SK-N-MC (cell line): Measurements from ENCODE around the gene ABCB7.
"Not testable (repeated sequence)": the region's sequence is repeated elsewhere in the genome, so short reads cannot be mapped to it uniquely, and the experiment has no call there.

ENCODE experiments used
- DNase-seq: peaks from one replicate; pipeline ENCODE4 v3.0.0-alpha.2; 2011; ENCODE audit warnings: low read depth, low spot score
- H3K27ac ChIP-seq: fragments of 200-600 bp; sonication (generic); 2 replicates; pipeline ENCODE4 v1.5.1; 2016; ENCODE audit warnings: mixed run types
- H3K36me3 ChIP-seq: fragments of 200-600 bp; sonication (generic); 2 replicates; pipeline ENCODE4 v1.6.1; 2017; ENCODE audit warnings: antibody characterized with exemption, low read length, mixed read lengths; ENCODE audit not compliant: insufficient read depth
- H3K4me3 ChIP-seq: fragments of 200-600 bp; sonication (generic); 2 replicates; pipeline ENCODE4 v1.5.1; 2016
- H3K9ac ChIP-seq: fragments of 200-600 bp; sonication (generic); 2 replicates; pipeline ENCODE4 v1.8.0; 2017; ENCODE audit warnings: mixed run types, mixed read lengths; ENCODE audit not compliant: insufficient read length
- H3K9me3 ChIP-seq: fragments of 200-600 bp; sonication (generic); 2 replicates; pipeline ENCODE4 v1.6.1; 2017; ENCODE audit warnings: low read depth, mild to moderate bottlenecking, antibody characterized with exemption, low read length, moderate library complexity, mixed read lengths
- EZH2 ChIP-seq: fragments of 200-600 bp; sonication (generic); IDR thresholded peaks from one replicate; pipeline ENCODE4 v1.6.1; 2017; ENCODE audit warnings: antibody characterized with exemption
- FOXP2 ChIP-seq: optimal IDR thresholded peaks from 2 replicates; pipeline ENCODE3; 2011; ENCODE audit warnings: mild to moderate bottlenecking, moderate library complexity; ENCODE audit not compliant: insufficient read depth; ENCODE audit errors: extremely low read length, control extremely low read depth
- POLR2AphosphoS5 ChIP-seq: IDR thresholded peaks from 2 replicates; pipeline ENCODE4 v1.6.1; 2012; ENCODE audit warnings: mild to moderate bottlenecking, low read depth, low read length, borderline replicate concordance

ABCB7 gene

DNA sequence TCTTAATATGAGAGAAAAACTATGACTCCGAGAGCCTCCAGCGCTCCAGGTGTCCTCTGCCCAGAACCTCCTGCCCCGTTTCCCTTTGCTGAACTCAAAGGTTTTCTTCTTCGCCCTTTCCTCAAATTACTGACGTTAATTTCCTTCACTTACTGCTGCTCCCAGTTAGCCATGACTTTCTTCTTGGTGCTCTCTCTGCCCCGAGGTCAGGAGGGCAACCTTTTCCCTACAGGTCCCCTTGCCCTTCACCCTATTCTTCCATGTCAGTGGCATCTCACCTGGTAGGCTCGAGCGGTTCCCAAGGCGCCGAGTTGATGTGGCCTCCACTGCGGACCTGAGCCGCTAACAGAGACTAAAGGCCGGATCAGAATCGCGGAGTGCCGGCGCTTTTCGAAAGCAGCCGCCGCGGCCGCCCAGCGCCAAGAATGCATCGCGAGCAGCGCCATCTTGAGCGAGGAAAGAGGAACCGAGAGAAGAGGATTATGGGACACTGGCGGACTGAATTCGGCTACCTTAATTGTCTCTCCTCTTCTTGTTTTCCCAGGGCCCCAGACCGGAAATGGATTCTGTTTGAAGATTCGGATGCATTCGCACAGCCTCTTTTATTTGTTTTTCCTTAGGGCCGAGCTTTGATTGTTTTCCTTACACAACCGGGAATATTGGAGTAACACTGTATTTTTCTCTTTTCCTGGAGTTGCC is at the start of gene ABCB7:
Gene ABCB7, minus strand, starts transcription at position 457 of the 699 bp plus-strand sequence. Its CDS starts 11 bp downstream, at position 446.
- TF ChIP-seq POLR2AphosphoS5 (peak; percentile 70), EZH2 (no peak), FOXP2 (no peak)
- H3K4me3 ChIP-seq, result peak within 1 kb of the TSS; percentile 83
- DNase-seq, result peak; percentile 34

DNA sequence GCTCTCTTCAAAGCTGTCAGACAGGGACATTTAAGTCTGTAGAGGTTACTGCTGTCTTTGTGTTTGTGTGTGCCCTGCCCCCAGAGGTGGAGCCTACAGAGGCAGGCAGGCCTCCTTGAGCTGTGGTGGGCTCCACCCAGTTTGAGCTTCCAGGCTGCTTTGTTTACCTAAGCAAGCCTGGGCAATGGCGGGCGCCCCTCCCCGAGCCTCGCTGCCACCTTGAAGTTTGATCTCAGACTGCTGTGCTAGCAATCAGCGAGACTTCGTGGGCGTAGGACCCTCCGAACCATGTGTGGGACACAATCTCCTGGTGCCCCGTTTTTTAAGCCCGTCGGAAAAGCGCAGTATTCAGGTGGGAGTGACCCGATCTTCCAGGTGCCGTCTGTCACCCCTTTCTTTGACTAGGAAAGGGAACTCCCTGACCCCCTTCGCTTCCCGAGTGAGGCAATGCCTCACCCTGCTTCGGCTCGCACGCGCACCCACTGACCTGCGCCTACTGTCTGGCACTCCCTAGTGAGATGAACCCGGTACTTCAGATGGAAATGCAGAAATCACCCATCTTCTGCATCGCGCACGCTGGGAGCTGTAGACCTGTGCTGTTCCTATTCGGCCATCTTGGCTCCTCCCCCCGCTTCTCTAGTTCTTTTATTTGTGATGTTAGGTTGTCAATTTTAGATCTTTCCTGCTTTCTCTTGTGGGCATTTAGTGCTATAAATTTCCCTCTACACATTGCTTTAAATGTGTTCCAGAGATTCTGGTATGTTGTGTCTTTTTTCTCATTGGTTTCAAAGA is 32.5 kb upstream of the ABCB7 start:
- not testable (repeated sequence) for DNase-seq, H3K27ac ChIP-seq, H3K36me3 ChIP-seq, H3K4me3 ChIP-seq, H3K9ac ChIP-seq, H3K9me3 ChIP-seq

More for the DNA sequence above, at the start of gene ABCB7:
- H3K9me3 ChIP-seq, result no peaks in the 10 kb centered on the region
- H3K36me3 ChIP-seq, result no peaks in the 10 kb centered on the region
- H3K27ac ChIP-seq, result peak within 1 kb of the TSS; percentile 72; the same call in 1 of the 2 replicates
- peak within 1 kb of the TSS; percentile 87 for H3K9ac ChIP-seq

DNA sequence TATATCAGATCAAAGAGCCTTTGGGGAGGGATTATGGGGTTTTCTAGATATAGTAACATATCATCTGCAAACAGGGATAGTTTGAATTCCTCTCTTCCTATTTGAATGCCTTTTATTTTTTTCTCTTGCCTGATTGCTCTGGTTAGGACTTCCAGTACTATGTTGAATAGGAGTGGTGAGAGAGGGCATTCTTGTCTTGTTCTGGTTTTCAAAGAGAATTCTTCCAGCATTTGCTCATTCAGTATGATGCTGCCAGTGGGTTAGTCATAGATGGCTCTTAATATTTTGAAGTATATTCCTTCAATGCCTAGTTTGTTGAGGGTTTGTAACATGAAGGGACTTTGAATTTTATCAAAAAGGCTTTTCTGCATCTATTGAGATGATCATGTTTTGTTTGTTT is 25.6 kb upstream of the ABCB7 start:
- no peak overlapping the region for H3K4me3 ChIP-seq
- no peak overlapping the region for H3K9ac ChIP-seq
- H3K9me3 ChIP-seq, result no peaks in the 10 kb centered on the region
- no peak for TF ChIP-seq POLR2AphosphoS5
- no peak for TF ChIP-seq EZH2
- TF ChIP-seq FOXP2, result no peak
- H3K36me3 ChIP-seq, result no peaks in the 10 kb centered on the region
- H3K27ac ChIP-seq, result no peak overlapping the region
- no peak for DNase-seq

DNA sequence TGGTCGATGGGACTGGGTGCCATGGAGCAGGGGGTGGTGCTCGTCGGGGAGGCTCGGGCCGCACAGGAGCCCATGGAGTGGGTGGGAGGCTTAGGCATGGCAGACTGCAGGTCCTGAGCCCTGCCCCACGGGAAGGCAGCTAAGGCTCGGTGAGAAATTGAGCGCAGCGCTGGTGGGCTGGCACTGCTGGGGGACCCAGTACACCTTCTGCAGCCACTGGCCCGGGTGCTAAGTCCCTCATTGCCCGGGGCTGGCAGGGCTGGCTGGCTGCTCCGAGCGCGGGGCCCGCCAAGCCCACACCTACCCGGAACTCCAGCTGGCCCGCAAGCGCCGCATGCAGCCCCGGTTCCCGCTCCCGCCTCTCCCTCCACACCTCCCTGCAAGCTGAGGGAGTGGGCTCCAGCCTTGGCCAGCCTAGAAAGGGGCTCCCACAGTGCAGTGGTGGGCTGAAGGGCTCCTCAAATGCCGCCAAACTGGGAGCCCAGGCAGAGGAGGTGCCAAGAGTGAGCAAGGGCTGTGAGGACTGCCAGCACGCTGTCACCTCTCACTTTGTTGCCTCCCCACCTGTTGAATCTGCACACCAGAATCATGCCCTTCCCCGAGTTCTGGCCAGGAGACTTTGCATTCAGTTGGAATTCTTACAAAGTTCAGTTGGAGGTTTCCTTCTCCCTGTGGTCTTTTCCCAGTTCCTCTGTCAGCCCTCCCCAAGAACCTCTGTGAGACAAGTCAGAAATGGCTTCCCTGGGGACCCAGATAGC is 23.6 kb upstream of the ABCB7 start:
- not testable (repeated sequence) for H3K36me3 ChIP-seq, H3K4me3 ChIP-seq, H3K27ac ChIP-seq, DNase-seq, H3K9ac ChIP-seq, H3K9me3 ChIP-seq

DNA sequence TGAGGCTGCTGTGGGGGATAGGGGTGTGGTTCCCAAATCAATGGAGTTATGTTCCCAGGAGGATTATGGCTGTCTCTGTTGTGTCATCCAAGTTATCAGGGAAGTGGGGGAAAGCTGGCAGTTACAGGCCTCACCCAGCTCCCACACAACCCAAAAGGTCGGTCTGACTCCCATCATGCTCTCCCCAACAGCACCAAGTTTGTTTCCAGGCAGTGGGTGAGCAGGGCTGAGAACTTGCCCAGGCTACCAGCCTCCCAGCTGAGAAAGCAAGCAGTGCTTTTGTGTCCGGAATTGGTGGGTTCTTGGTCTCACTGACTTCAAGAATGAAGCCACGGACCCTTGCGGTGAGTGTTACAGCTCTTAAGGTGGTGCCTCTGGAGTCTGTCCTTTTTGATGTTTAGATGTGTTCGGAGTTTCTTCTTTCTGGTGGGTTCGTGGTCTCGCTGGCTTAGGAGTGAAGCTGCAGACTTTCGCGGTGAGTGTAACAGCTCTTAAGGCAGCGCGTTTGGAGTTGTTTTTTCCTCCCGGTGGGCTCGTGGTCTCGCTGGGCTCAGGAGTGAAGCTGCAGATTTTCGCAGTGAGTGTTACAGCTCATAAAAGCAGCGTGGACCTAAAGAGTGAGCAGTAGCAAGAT is 16.3 kb upstream of the ABCB7 start:
- H3K36me3 ChIP-seq, H3K9me3 ChIP-seq, DNase-seq, H3K27ac ChIP-seq, H3K4me3 ChIP-seq, H3K9ac ChIP-seq: not testable (repeated sequence)

DNA sequence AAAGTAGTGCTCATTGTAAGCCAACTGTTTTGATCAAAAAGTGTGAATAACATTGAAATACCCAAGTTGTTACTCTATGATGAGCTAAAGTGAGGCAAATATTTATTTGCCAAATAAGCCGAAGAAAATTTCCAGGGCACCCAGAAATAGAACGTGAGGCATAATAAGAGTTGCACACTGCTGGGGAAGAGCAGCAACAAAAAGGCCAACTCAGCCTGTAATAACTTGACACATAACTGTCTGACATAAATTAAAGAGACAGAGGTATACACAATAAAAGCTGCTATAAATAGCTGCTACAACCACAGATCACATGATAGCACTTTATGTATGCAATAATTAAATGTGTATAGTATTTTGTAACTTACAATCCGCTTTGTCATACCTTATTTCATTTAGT is 2.0 kb upstream of the ABCB7 start:
- no peaks in the 10 kb centered on the region for H3K36me3 ChIP-seq
- no peak for DNase-seq
- H3K4me3 ChIP-seq, result no peak overlapping the region
- H3K9ac ChIP-seq, result no peak overlapping the region
- no peak for TF ChIP-seq EZH2
- no peak for TF ChIP-seq POLR2AphosphoS5
- TF ChIP-seq FOXP2, result no peak
- no peak overlapping the region for H3K27ac ChIP-seq
- H3K9me3 ChIP-seq, result no peaks in the 10 kb centered on the region

DNA sequence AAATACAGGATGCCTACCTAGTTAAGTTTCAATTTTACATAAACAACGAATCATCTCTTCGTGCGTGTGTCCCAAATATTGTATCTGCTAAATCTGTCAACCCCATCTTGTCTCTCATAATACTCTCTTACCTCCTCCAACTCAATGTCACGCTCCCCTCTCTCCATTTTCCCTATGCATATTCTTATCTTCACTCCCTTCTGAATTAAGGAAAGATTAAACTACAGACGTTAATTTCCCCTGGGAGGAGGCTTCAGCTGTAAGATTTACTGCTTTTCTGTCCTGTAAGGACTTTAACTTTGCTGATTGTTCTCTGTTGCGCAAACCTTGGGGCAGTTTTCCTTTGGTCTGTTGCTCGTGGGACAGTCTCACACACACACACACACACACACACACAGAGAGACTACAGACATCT is 455 bp upstream of the ABCB7 start:
- peak overlapping the region; percentile 72; the same call in 1 of the 2 replicates for H3K27ac ChIP-seq
- peak overlapping the region; percentile 83 for H3K4me3 ChIP-seq
- H3K36me3 ChIP-seq, result no peaks in the 10 kb centered on the region
- H3K9me3 ChIP-seq, result no peaks in the 10 kb centered on the region
- no peak for DNase-seq
- no peak for TF ChIP-seq FOXP2
- TF ChIP-seq POLR2AphosphoS5, result no peak
- TF ChIP-seq EZH2, result no peak
- peak overlapping the region; percentile 87 for H3K9ac ChIP-seq

DNA sequence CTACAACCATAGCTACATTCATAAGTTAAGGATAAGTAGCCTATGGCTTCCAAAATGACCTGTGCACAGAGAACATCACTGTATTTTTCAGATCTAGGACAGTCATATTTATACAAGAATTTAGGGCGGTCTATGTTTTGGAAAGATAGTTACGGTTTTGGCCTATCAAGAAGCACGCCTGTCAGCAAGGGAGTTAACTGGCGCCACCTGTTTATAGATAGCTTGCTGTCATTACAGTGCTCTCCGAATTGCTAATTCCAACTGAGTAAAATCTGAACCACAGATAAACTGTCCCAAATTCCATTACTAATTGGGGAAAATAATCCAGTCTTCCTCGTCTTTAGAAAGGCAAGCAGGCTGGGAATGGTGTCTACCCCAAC is 646 bp downstream of the ABCB7 start:
- Histone ChIP-seq H3K4me3 (peak overlapping the region; percentile 83), H3K27ac (peak overlapping the region; percentile 42; the same call in 1 of the 2 replicates), H3K9ac (peak overlapping the region; percentile 87), H3K36me3 (no peaks in the 10 kb centered on the region), H3K9me3 (no peaks in the 10 kb centered on the region)
- DNase-seq, result no peak
- TF ChIP-seq EZH2 (no peak), POLR2AphosphoS5 (no peak), FOXP2 (no peak)
